Epithelial cell of proximal tubule (primary cell): Measurements from ENCODE around the gene LIPC. TPM values are rescaled to one million over a fixed set of nuclear protein-coding genes. Genes with fewer than 3 reads are reported as not detected.
A peak's percentile ranks its signal among the peaks of the same experiment; 100 is the strongest.

Experiments used
- DNase-seq: peaks from one replicate; pipeline ENCODE4 v3.0.0-alpha.2; 2011; ENCODE audit warnings: low read depth
- H3K4me3 ChIP-seq: 2 replicates; pipeline ENCODE4 v1.5.1; 2011; ENCODE audit warnings: low read depth, mild to moderate bottlenecking, low read length
- total RNA-seq: library from RNA; depleted of rRNA; stranded (reverse); fragments of >200 nt; gene quantifications from 2 replicates; pipeline ENCODE4 v1.2.3, GENCODE V29; 2015
- TF ChIP-seq, protein P1 (sequence below): conservative IDR thresholded peaks from 2 replicates; pipeline ENCODE4 v1.5.1; 2012; ENCODE audit warnings: low read depth, mild to moderate bottlenecking, low read length

Gene LIPC
- total RNA-seq, 1 donor from 2014 or later, result 12.9 TPM

DNA sequence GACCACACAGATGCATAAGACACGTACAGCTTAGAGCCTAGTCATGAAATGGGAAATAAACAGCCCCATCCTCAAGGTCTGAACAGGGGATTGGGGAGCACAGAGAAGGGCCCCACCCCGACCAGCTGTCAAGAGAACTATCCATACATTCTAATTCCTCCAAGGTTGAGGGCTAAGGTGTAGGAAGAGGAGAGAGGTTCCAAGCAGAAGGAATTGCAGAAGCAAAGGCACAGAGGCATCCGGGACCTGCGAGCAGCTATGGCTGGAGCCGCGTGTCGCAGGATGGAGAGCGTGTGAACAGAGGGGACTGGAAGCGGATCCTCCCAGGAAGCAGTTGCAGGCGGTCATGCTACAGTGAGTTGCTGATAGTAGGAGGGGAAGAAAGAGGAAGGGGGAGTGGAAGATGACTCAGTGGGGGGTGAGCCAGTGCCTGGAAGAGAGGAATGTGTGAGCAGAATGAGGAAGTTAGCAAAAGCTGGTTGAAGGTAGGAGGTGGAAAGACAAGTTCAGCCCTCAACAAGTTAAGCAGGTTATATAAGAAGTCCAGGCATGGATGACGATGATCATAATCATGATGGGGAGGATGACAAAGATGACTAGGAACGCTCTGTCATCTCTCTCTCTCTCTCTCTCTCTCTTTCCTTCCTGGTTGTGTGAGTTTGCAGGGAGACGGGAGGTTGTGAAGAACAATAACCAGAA is 89.7 kb downstream of the LIPC start:
- peak; percentile 93 for DNase-seq
- TF ChIP-seq, protein P1, sequence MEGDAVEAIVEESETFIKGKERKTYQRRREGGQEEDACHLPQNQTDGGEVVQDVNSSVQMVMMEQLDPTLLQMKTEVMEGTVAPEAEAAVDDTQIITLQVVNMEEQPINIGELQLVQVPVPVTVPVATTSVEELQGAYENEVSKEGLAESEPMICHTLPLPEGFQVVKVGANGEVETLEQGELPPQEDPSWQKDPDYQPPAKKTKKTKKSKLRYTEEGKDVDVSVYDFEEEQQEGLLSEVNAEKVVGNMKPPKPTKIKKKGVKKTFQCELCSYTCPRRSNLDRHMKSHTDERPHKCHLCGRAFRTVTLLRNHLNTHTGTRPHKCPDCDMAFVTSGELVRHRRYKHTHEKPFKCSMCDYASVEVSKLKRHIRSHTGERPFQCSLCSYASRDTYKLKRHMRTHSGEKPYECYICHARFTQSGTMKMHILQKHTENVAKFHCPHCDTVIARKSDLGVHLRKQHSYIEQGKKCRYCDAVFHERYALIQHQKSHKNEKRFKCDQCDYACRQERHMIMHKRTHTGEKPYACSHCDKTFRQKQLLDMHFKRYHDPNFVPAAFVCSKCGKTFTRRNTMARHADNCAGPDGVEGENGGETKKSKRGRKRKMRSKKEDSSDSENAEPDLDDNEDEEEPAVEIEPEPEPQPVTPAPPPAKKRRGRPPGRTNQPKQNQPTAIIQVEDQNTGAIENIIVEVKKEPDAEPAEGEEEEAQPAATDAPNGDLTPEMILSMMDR, result no peak

DNA sequence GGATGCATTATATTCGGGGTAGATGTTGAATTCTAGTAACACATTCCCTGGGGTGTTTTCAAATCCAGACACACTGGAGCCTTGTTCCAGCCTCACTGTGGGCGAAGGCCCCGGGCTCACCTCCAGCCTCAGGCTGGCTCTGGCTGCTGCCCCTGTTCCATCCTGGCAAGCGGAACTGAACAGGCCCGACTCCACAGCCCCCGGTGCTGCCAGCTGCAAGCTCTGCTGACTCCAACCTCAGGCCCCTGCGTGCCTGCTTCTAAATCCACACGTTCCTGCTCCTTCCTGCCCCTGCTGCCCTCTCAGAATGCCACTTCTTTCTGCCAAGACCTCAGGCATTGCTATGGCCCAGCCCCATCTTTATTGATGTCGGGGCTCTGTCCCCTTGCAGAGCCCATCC is 90.6 kb downstream of the LIPC start:
- DNase-seq, result no peak
- TF ChIP-seq, protein P1, result no peak
- H3K4me3 ChIP-seq, result no peak overlapping the region

More for the DNA sequence above, 89.7 kb downstream of the LIPC start:
- H3K4me3 ChIP-seq, result peak overlapping the region; percentile 15

DNA sequence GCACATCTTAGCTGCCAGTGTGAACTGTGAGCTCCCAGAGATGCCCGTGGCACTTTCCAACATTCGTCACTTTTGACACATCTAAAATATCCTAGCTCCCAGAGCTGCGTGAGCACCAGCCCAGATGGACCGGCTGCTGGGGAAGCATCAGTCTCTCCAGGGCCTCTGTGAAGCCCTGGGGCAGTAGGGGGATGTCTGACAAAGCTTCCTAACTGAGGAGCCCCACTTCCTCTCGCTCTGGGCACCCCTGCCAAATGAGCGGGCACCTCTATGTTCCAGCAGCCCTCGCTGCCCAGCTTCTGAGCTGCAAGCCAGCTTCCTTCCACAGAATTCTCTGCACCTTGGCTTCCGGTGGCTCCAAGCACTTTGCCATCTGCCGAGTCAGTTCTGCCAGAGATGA is 91.1 kb downstream of the LIPC start:
- TF ChIP-seq, protein P1, result no peak
- no peak for DNase-seq

DNA sequence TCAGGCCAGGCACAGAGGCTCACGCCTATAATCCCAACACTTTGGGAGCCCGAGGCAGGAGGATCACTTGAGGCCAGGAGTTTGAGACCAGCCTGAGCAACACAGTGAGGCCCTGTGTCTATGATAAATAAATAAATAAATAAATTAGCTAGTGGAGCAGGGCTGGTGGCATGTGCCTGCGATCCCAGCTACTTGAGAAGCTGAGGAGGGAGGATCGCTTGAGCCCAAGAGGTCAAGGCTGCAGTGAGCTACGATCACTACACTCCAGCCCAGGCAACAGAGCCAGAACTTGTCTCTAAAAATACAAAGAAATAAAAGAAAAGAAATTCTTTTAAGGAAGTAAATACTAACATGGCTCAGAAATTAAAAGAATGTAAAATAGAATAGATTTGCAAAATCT is 91.8 kb downstream of the LIPC start:
- DNase-seq, result no peak

More for the DNA sequence above, 91.1 kb downstream of the LIPC start:
- H3K4me3 ChIP-seq, result no peak overlapping the region

DNA sequence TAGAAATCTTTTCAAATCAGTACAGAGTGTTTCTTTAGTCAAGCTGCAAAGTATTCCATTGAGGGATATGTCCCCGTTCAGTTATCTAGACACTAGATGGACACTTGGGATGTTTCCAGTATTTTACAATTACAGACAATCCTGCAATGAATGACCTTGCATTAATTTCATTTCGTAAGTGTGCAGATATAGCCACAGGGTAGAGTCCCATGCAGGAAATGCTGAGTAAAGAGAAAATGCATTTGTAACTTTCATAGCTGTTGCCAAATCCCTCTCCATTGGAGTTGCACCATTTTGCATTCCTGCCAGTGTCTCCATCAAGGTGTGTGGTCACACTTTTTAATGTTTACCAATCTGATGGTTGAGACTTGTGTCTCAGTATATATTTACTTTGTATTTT is 92.5 kb downstream of the LIPC start:
- TF ChIP-seq, protein P1, result no peak
- no peak overlapping the region for H3K4me3 ChIP-seq
- DNase-seq, result no peak

More for the DNA sequence above, 91.8 kb downstream of the LIPC start:
- H3K4me3 ChIP-seq, result no peak overlapping the region
- TF ChIP-seq, protein P1, result no peak

DNA sequence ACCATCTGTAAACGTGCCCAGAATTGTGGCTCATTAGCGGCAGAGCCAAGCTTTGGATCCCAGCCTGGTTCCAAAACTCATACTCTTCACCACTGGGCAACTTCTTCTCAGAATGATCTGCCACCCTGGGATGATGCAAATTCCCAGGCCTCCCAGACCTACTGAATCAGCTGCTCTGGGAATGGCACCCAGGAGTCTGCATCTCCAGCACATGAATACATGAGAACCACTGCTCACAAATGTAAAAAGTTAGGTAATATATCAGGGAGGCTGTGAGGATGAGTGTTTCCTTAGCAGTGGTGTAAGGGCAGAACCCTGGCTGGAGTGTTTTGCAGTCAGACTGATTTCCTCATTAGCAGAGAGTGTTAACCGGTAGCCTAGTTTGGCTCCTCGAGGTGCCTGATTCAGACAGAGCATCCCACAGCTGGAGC is 94.2 kb downstream of the LIPC start:
- no peak for DNase-seq
- TF ChIP-seq, protein P1, result no peak
- no peak overlapping the region for H3K4me3 ChIP-seq

DNA sequence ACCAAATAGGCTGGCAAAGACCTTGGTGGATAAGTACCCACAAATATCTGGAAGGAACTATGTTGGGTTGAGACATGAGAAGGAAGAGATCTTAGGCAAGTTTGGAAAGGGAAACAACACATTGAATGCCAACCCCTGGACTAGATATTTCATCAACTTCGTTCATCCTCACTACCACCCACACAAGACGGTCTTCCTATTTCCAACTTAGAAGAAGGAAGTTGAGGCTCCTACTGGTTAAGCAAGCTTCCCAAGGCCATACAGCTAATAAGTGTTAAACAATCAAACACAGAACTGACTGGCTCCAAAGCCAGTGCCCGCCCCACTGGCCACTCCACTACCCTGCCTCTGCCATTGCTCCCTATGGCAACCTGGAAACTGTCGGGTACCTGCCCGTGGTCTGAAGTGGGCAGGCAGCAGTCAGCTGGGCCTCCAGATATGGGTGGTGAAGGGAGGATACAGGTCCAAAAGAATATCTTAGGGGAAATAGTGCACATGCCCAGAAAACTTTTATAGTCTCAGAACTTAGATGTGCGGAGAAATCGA is 94.9 kb downstream of the LIPC start:
- TF ChIP-seq, protein P1, result no peak
- no peak overlapping the region for H3K4me3 ChIP-seq
- no peak for DNase-seq
